Measurements from ENCODE around the gene ZNF22. TPM values are rescaled to one million over a fixed set of nuclear protein-coding genes. Genes with fewer than 3 reads are reported as not detected.
A peak's percentile ranks its signal among the peaks of the same experiment; 100 is the strongest.

Gene ZNF22
- total RNA-seq, 1 donor from 2014 or later, result 17.8 TPM

- H3K4me3 ChIP-seq (ENCODE audit: low read depth, low read length), result no peak overlapping the region
- DNase-seq (ENCODE audit: low read depth), result no peak
- TF ChIP-seq CTCF (conservative IDR thresholded peaks at IDR 0.05; ENCODE audit: low read depth, low read length), result peak; percentile 19
Observed at GRCh38 chr10:44965651-44966097, 35.0 kb upstream of the ZNF22 start.

GRCh38 chr10:44966129-44966815 is 34.5 kb upstream of the ZNF22 start:
- TF ChIP-seq CTCF (conservative IDR thresholded peaks at IDR 0.05; ENCODE audit: low read depth, low read length), result no peak
- no peak for DNase-seq (ENCODE audit: low read depth)
- no peak overlapping the region for H3K4me3 ChIP-seq (ENCODE audit: low read depth, low read length)

GRCh38 chr10:44966816-44967509 is 33.8 kb upstream of the ZNF22 start:
- TF ChIP-seq CTCF (conservative IDR thresholded peaks at IDR 0.05; ENCODE audit: low read depth, low read length), result peak; percentile 37
- DNase-seq (ENCODE audit: low read depth), result no peak
- H3K4me3 ChIP-seq (ENCODE audit: low read depth, low read length), result no peak overlapping the region

- no peak for TF ChIP-seq CTCF (conservative IDR thresholded peaks at IDR 0.05; ENCODE audit: low read depth, low read length)
- no peak for DNase-seq (ENCODE audit: low read depth)
- no peak overlapping the region for H3K4me3 ChIP-seq (ENCODE audit: low read depth, low read length)
Observed at GRCh38 chr10:44967616-44968015, 33.1 kb upstream of the ZNF22 start.

GRCh38 chr10:44968091-44968490 is 32.6 kb upstream of the ZNF22 start:
- DNase-seq (ENCODE audit: low read depth), result no peak
- TF ChIP-seq CTCF (conservative IDR thresholded peaks at IDR 0.05; ENCODE audit: low read depth, low read length), result no peak
- no peak overlapping the region for H3K4me3 ChIP-seq (ENCODE audit: low read depth, low read length)

GRCh38 chr10:44968500-44969400 is 32.0 kb upstream of the ZNF22 start:
- TF ChIP-seq CTCF (conservative IDR thresholded peaks at IDR 0.05; ENCODE audit: low read depth, low read length), result no peak
- no peak overlapping the region for H3K4me3 ChIP-seq (ENCODE audit: low read depth, low read length)
- no peak for DNase-seq (ENCODE audit: low read depth)
